HepG2 (cell line): ENCODE measurements around the gene CCN6. TPM values are rescaled to one million over a fixed set of nuclear protein-coding genes. Genes with fewer than 3 reads are reported as not detected.

Experiments
- ERF ChIP-seq: IDR thresholded peaks from 2 replicates; pipeline ENCODE4 v1.6.1; 2018; ENCODE audit warnings: missing biosample characterization, missing genetic modification reagents
- MEIS1 ChIP-seq: sonication (generic); formaldehyde crosslinking; IDR thresholded peaks from 2 replicates; pipeline ENCODE4 v1.9.0; 2021; ENCODE audit warnings: mild to moderate bottlenecking, missing genetic modification reagents, moderate library complexity, borderline replicate concordance
- MTA3 ChIP-seq: sonication (generic); formaldehyde crosslinking; IDR thresholded peaks from 2 replicates; pipeline ENCODE4 v1.4.0; 2020; ENCODE audit warnings: missing genetic modification reagents
- RARA ChIP-seq: IDR thresholded peaks from 2 replicates; pipeline ENCODE4 v1.6.1; 2016; ENCODE audit warnings: missing genetic modification reagents, missing compliant biosample characterization
- ZNF343 ChIP-seq: sonication (generic); formaldehyde crosslinking; IDR thresholded peaks from 2 replicates; pipeline ENCODE4 v1.4.0; 2020; ENCODE audit warnings: mild to moderate bottlenecking, missing genetic modification reagents
- ZNF737 ChIP-seq: sonication (generic); formaldehyde crosslinking; IDR thresholded peaks from 2 replicates; pipeline ENCODE4 v1.5.0; 2020; ENCODE audit warnings: missing genetic modification reagents, mild to moderate bottlenecking, borderline replicate concordance
- ZNF773 ChIP-seq: sonication (generic); formaldehyde crosslinking; IDR thresholded peaks from 2 replicates; pipeline ENCODE4 v1.4.0; 2020; ENCODE audit warnings: missing genetic modification reagents, borderline replicate concordance
- polyA plus RNA-seq, 8 experiments: library from polyadenylated mRNA; depleted of rRNA in 3 of 8; stranded (reverse) in 7 of 8; unstranded in 1 of 8; fragments of >200 nt; fragmentation: Illumina TruSeq in 4 of 8; extraction: Trizol in 4 of 8; gene quantifications; 2 replicates each; pipeline versions ENCODE4 v1.2.1 to v1.2.3, GENCODE V29; 2011 to 2016; ENCODE audit warnings: low read depth in 4 of 8, missing spikeins in 1 of 8, mixed read lengths in 1 of 8; ENCODE audit not compliant: insufficient read depth in 1 of 8
- total RNA-seq, 5 experiments: library from RNA; depleted of rRNA; stranded (reverse); fragments of >200 nt; fragmentation: Illumina TruSeq; extraction: Trizol; gene quantifications; 2 replicates each; pipeline ENCODE4 v1.2.3, GENCODE V29; 2016; ENCODE audit warnings: low read depth in 1 of 5
- TF ChIP-seq, protein P1 (sequence below), 2 experiments: sonication (generic) in 1 of 2; formaldehyde crosslinking in 1 of 2; IDR thresholded peaks; 2 replicates each; pipeline versions ENCODE4 v1.4.0 to v1.6.1; 2018 to 2020; ENCODE audit warnings: missing genetic modification reagents in 2 of 2, borderline replicate concordance in 1 of 2, low read depth in 1 of 2, mild to moderate bottlenecking in 1 of 2, missing biosample characterization in 1 of 2
- TF ChIP-seq, protein P2 (sequence below): sonication (generic); formaldehyde crosslinking; IDR thresholded peaks from 2 replicates; pipeline ENCODE4 v1.8.1; 2023; ENCODE audit warnings: mild to moderate bottlenecking, missing genetic modification reagents, borderline replicate concordance
- TF ChIP-seq, protein P3 (sequence below): IDR thresholded peaks from 2 replicates; pipeline ENCODE4 v1.6.1; 2016; ENCODE audit warnings: missing compliant biosample characterization, missing genetic modification reagents, borderline replicate concordance
- TF ChIP-seq, protein P4 (sequence below), 2 experiments: sonication (generic) in 1 of 2; formaldehyde crosslinking in 1 of 2; IDR thresholded peaks; 2 replicates each; pipeline versions ENCODE4 v1.5.1 to v1.6.1; 2011 to 2020; ENCODE audit warnings: borderline replicate concordance in 1 of 2, low read depth in 1 of 2, low read length in 1 of 2, mild to moderate bottlenecking in 1 of 2, missing genetic modification reagents in 1 of 2, moderate library complexity in 1 of 2
- TF ChIP-seq, protein P5 (sequence below): fragments of 450-650 bp; IDR thresholded peaks from 2 replicates; pipeline ENCODE4 v1.6.1; 2016
- TF ChIP-seq, protein P6 (sequence below): sonication (generic); formaldehyde crosslinking; IDR thresholded peaks from 2 replicates; pipeline ENCODE4 v1.4.0; 2020; ENCODE audit warnings: missing genetic modification reagents, mild to moderate bottlenecking, borderline replicate concordance

Gene CCN6
- total and polyA plus RNA-seq, 2 of the 13 experiments (the other 11 are each of a cell fraction or from before 2014, with no cell fraction given) = not detected

DNA sequence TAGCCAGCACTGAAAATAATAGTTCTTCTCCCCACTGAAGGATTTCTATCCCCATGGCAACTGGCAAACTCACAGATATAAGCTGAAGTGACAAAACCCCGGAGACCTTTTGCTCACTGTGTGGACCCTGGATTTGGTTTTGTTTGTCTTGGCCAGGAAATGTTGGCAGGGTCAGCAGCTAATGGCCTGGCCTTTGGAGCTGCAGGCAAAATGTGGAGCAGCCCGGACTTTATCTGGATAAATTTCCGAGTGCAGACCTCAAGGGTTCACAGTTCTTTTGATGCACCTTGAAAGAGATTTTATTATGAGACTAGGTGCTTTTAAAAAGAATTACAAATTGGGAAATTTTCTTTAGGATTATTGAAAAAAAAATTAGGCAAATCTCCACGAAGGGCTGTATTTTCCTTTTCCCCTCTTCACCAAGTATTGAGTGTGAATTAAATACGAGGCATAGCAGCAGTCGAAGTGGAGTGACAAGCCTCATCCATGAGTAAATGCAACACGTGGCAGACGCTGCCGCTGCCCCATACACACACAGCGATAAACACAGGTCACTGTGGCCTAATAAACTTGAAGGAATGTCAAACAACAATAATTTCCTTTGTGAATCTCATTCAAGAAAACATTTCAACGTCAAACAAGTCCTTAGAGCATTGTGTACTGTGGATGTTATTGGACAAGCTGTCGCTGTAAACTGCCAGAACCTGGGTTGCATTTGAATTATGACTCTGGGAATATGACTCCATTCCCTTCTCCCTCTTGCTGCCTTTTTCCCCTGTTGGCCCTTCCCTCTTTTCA, 35.1 kb upstream of the CCN6 start (continued):
- TF ChIP-seq, protein P1, sequence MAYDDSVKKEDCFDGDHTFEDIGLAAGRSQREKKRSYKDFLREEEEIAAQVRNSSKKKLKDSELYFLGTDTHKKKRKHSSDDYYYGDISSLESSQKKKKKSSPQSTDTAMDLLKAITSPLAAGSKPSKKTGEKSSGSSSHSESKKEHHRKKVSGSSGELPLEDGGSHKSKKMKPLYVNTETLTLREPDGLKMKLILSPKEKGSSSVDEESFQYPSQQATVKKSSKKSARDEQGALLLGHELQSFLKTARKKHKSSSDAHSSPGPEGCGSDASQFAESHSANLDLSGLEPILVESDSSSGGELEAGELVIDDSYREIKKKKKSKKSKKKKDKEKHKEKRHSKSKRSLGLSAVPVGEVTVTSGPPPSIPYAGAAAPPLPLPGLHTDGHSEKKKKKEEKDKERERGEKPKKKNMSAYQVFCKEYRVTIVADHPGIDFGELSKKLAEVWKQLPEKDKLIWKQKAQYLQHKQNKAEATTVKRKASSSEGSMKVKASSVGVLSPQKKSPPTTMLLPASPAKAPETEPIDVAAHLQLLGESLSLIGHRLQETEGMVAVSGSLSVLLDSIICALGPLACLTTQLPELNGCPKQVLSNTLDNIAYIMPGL (CRISPR knock-in tag; IDR thresholded peaks at IDR 0.05; ENCODE audit: borderline replicate concordance in 1 of 2, low read depth in 1 of 2) = peak; percentile 45 to 62; a peak in 1 of 4 replicates
- TF ChIP-seq, protein P2, sequence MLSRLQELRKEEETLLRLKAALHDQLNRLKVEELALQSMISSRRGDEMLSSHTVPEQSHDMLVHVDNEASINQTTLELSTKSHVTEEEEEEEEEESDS (CRISPR knock-in tag) = peak; percentile 78; the same call in 1 of the 2 replicates
- no peak for TF ChIP-seq ZNF737 (CRISPR knock-in tag)
- no peak; the same call in 1 of the 2 replicates for TF ChIP-seq MEIS1
- no peak for TF ChIP-seq ZNF773 (CRISPR knock-in tag)
- TF ChIP-seq RARA (CRISPR knock-in tag) = peak; percentile 72; the same call in 1 of the 2 replicates
- peak; percentile 93 for TF ChIP-seq ZNF343 (CRISPR knock-in tag)
- peak; percentile 90 for TF ChIP-seq ERF (CRISPR knock-in tag)
- TF ChIP-seq MTA3 (CRISPR knock-in tag) = no peak
- TF ChIP-seq, protein P3, sequence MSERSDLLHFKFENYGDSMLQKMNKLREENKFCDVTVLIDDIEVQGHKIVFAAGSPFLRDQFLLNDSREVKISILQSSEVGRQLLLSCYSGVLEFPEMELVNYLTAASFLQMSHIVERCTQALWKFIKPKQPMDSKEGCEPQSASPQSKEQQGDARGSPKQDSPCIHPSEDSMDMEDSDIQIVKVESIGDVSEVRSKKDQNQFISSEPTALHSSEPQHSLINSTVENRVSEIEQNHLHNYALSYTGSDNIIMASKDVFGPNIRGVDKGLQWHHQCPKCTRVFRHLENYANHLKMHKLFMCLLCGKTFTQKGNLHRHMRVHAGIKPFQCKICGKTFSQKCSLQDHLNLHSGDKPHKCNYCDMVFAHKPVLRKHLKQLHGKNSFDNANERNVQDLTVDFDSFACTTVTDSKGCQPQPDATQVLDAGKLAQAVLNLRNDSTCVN = 0 out of 2 replicates have a peak, but pooled peaks have one; percentile 58
- TF ChIP-seq, protein P4, sequence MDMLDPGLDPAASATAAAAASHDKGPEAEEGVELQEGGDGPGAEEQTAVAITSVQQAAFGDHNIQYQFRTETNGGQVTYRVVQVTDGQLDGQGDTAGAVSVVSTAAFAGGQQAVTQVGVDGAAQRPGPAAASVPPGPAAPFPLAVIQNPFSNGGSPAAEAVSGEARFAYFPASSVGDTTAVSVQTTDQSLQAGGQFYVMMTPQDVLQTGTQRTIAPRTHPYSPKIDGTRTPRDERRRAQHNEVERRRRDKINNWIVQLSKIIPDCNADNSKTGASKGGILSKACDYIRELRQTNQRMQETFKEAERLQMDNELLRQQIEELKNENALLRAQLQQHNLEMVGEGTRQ (IDR thresholded peaks at IDR 0.05; ENCODE audit: low read depth, low read length) = 0 out of 2 replicates have a peak, but pooled peaks have one; percentile 24
- TF ChIP-seq, protein P4 (CRISPR knock-in tag; IDR thresholded peaks at IDR 0.05; ENCODE audit: borderline replicate concordance) = no peak
- TF ChIP-seq, protein P5, sequence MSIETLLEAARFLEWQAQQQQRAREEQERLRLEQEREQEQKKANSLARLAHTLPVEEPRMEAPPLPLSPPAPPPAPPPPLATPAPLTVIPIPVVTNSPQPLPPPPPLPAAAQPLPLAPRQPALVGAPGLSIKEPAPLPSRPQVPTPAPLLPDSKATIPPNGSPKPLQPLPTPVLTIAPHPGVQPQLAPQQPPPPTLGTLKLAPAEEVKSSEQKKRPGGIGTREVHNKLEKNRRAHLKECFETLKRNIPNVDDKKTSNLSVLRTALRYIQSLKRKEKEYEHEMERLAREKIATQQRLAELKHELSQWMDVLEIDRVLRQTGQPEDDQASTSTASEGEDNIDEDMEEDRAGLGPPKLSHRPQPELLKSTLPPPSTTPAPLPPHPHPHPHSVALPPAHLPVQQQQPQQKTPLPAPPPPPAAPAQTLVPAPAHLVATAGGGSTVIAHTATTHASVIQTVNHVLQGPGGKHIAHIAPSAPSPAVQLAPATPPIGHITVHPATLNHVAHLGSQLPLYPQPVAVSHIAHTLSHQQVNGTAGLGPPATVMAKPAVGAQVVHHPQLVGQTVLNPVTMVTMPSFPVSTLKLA = no peak
- TF ChIP-seq, protein P6, sequence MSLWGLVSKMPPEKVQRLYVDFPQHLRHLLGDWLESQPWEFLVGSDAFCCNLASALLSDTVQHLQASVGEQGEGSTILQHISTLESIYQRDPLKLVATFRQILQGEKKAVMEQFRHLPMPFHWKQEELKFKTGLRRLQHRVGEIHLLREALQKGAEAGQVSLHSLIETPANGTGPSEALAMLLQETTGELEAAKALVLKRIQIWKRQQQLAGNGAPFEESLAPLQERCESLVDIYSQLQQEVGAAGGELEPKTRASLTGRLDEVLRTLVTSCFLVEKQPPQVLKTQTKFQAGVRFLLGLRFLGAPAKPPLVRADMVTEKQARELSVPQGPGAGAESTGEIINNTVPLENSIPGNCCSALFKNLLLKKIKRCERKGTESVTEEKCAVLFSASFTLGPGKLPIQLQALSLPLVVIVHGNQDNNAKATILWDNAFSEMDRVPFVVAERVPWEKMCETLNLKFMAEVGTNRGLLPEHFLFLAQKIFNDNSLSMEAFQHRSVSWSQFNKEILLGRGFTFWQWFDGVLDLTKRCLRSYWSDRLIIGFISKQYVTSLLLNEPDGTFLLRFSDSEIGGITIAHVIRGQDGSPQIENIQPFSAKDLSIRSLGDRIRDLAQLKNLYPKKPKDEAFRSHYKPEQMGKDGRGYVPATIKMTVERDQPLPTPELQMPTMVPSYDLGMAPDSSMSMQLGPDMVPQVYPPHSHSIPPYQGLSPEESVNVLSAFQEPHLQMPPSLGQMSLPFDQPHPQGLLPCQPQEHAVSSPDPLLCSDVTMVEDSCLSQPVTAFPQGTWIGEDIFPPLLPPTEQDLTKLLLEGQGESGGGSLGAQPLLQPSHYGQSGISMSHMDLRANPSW = 0 out of 2 replicates have a peak, but pooled peaks have one; percentile 51
